Measurements from ENCODE around the gene VDAC2. TPM values are rescaled to one million over a fixed set of nuclear protein-coding genes. Genes with fewer than 3 reads are reported as not detected.

The VDAC2 gene
- total RNA-seq, 4 donors from 2014 or later: 133 to 163 (median 149) TPM

GRCh38 chr10:75229971-75230370, 19.4 kb downstream of the VDAC2 start:
- TF ChIP-seq CTCF (IDR thresholded peaks at IDR 0.05; ENCODE audit: low read depth): no peak

GRCh38 chr10:75230600-75231038, 20.0 kb downstream of the VDAC2 start:
- TF ChIP-seq CTCF (IDR thresholded peaks at IDR 0.05; ENCODE audit: low read depth): no peak

- no peak for TF ChIP-seq CTCF (IDR thresholded peaks at IDR 0.05; ENCODE audit: low read depth)
Observed at GRCh38 chr10:75231672-75232581, 21.3 kb downstream of the VDAC2 start.

GRCh38 chr10:75233444-75234016, 22.9 kb downstream of the VDAC2 start:
- TF ChIP-seq CTCF (IDR thresholded peaks at IDR 0.05; ENCODE audit: low read depth): no peak

GRCh38 chr10:75234017-75234682, 23.6 kb downstream of the VDAC2 start:
- TF ChIP-seq CTCF (IDR thresholded peaks at IDR 0.05; ENCODE audit: low read depth): no peak

GRCh38 chr10:75234683-75235374, 24.2 kb downstream of the VDAC2 start:
- no peak for TF ChIP-seq CTCF (IDR thresholded peaks at IDR 0.05; ENCODE audit: low read depth)
